Lung (tissue), 12 donors: ENCODE data around the gene PAFAH2. TPM values are rescaled to one million over a fixed set of nuclear protein-coding genes. Genes with fewer than 3 reads are reported as not detected.

Experiments
- ATAC-seq: fragments of 200-7000 bp; cut with Tn5 transposase; one replicate; pipeline ENCODE4 v1.9.1; 2020; ENCODE audit warnings: moderate number of reproducible peaks; ENCODE audit not compliant: insufficient read depth, low FRiP score
- DNase-seq, 3 donors: peaks; one replicate each; pipeline ENCODE4 v3.0.0-alpha.2; 2013 to 2017
- H3K27ac ChIP-seq, 2 donors: one replicate each; pipeline ENCODE4 v1.5.1; 2013; ENCODE audit warnings: mild to moderate bottlenecking in 2 of 2, moderate library complexity in 2 of 2, control low read depth in 1 of 2, inconsistent platforms in 1 of 2, low read depth in 1 of 2, low read length in 1 of 2
- H3K27me3 ChIP-seq, 3 donors: one replicate each; pipeline ENCODE4 v1.5.1; 2013; ENCODE audit warnings: low read length in 2 of 3; ENCODE audit not compliant: control insufficient read depth in 3 of 3, insufficient read depth in 3 of 3
- H3K36me3 ChIP-seq, 4 donors: one replicate each; pipeline ENCODE4 v1.5.1; 2013; ENCODE audit warnings: low read length in 4 of 4, mild to moderate bottlenecking in 1 of 4, moderate library complexity in 1 of 4; ENCODE audit not compliant: control insufficient read depth in 4 of 4, insufficient read depth in 4 of 4
- H3K4me1 ChIP-seq, 5 donors: one replicate each; pipeline ENCODE4 v1.5.1; 2013; ENCODE audit warnings: low read length in 5 of 5, mild to moderate bottlenecking in 2 of 5, moderate library complexity in 1 of 5; ENCODE audit not compliant: control insufficient read depth in 5 of 5, insufficient read depth in 5 of 5
- H3K4me3 ChIP-seq: one replicate; pipeline ENCODE4 v1.5.1; 2013; ENCODE audit warnings: mild to moderate bottlenecking, control low read depth, moderate library complexity
- H3K9ac ChIP-seq, 2 donors: one replicate each; pipeline ENCODE4 v1.5.1; 2013; ENCODE audit warnings: low read length in 2 of 2, control low read depth in 1 of 2; ENCODE audit not compliant: insufficient read depth in 1 of 2
- H3K9me3 ChIP-seq, 4 donors: one replicate each; pipeline ENCODE4 v1.5.1; 2013; ENCODE audit warnings: low read length in 3 of 4, mild to moderate bottlenecking in 1 of 4, moderate library complexity in 1 of 4; ENCODE audit not compliant: control insufficient read depth in 4 of 4, insufficient read depth in 3 of 4
- WGBS, 2 donors: extraction: QIAGEN DNeasy Blood & Tissue Kit; methylation state at CpG; one replicate each; pipeline ENCODE4 v1.1.7; 2013; 5-methylcytosine and 5-hydroxymethylcytosine counted together
- polyA plus RNA-seq, 2 donors: library from polyadenylated mRNA; stranded (reverse); fragments of 200-250 nt; gene quantifications; one replicate each; pipeline ENCODE4 v1.2.1, GENCODE V29; 2013
- total RNA-seq, 2 donors: library from RNA; depleted of rRNA in 1 of 2; stranded (reverse); fragments of >200 nt in 1 of 2; gene quantifications; one replicate each; pipeline ENCODE4 v1.2.1, GENCODE V29; 2014 to 2021
- TF ChIP-seq, protein P1 (sequence below): IDR thresholded peaks from 2 replicates; pipeline ENCODE4 v1.5.1; 2012; ENCODE audit warnings: mild to moderate bottlenecking; ENCODE audit errors: control extremely low read depth, extremely low read depth
- donor health status: control.
- donor health status: control.
- donor health status: Bipolar disorder and iron deficiency.
- donor health status: healthy.
- donor health status: DM: yes; HTN: yes; CAD: no.

PAFAH2 gene
- total and polyA plus RNA-seq, 4 donors = 6.5 to 15.2 (median 9.1) TPM

DNA sequence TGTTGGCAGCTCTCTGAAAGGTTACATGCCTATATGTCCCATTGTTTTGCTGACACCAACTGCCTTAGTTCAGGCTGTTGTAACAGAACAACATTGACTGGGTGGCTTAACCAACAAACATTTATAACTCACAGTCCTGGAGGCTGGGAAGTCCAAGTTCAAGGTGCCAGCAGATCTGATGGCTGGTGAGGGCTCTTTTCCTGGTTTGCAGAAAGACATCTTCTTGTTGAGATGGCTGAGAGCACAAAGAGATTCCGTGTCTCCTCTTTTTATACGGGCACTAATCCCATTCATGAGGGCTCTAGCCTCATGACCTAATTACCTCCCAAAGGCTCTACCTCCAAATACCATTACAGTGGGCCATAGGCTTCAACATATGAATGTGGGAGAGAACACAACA is 81.4 kb downstream of the PAFAH2 start:
- no peaks in the 10 kb centered on the region for H3K27me3 ChIP-seq
- H3K4me1 ChIP-seq = no peaks in the 10 kb centered on the region
- H3K4me3 ChIP-seq = no peak overlapping the region
- no peak for ATAC-seq
- no peaks in the 10 kb centered on the region for H3K36me3 ChIP-seq
- H3K27ac ChIP-seq = no peak overlapping the region
- DNase-seq = no peak
- WGBS, 2 donors = 96 to 98% methylated on average over 2 of the region's 2 CpGs
- H3K9me3 ChIP-seq = peaks cover 0 to 2% (median 0%) of the 10 kb centered on the region in 4 donors
- TF ChIP-seq, protein P1, sequence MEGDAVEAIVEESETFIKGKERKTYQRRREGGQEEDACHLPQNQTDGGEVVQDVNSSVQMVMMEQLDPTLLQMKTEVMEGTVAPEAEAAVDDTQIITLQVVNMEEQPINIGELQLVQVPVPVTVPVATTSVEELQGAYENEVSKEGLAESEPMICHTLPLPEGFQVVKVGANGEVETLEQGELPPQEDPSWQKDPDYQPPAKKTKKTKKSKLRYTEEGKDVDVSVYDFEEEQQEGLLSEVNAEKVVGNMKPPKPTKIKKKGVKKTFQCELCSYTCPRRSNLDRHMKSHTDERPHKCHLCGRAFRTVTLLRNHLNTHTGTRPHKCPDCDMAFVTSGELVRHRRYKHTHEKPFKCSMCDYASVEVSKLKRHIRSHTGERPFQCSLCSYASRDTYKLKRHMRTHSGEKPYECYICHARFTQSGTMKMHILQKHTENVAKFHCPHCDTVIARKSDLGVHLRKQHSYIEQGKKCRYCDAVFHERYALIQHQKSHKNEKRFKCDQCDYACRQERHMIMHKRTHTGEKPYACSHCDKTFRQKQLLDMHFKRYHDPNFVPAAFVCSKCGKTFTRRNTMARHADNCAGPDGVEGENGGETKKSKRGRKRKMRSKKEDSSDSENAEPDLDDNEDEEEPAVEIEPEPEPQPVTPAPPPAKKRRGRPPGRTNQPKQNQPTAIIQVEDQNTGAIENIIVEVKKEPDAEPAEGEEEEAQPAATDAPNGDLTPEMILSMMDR = no peak
- H3K9ac ChIP-seq = no peak overlapping the region

DNA sequence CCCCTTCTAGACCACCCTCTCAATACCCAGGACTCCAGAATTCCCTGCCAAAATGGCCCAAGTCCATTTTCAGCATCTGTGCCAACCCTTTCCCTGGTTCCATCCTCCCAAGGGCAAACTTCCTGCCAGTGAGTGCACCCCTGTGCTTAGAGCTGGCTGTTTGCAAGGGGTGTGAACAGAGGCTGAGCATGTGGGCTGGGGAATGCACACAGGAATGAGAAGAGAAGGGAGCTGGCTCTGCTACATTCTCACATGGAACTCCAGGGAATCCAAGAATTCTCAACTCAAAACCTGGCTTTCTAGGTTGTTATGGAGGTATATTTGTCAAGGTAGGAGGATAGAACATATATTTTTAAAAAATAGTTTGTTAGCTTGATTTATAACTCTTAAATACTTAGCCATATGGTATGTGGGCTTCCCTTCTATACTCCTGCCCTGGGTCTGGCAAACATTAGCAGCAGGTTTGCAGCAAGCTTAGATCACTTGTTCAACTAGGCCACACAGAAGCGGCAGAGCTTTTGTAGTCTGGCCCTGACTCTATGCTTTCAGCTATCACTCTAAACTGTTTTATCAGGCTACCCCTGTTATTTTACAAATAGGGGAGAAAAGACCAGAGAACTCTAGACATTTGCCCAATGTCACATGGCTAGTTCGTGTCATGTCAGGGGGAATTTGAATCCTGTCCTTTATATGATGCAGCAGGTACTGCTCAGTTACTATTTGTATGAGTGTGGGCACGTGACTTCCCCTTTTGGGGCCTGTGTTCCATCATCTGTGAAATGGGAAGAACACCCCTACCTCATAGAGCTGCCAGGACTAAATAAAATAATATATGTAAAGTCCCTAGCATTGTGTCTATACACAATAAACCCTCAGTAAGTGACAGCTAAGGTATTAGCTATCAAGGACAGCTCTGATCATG is 83.5 kb downstream of the PAFAH2 start:
- Histone ChIP-seq H3K27ac (no peak overlapping the region), H3K4me3 (no peak overlapping the region), H3K27me3 (no peaks in the 10 kb centered on the region), H3K9ac (no peak overlapping the region), H3K4me1 (no peaks in the 10 kb centered on the region), H3K9me3 (peaks cover 0 to 2% (median 0%) of the 10 kb centered on the region in 4 donors), H3K36me3 (no peaks in the 10 kb centered on the region)
- TF ChIP-seq, protein P1 = no peak
- DNase-seq (peak in 1 of 3 donors; percentile 45), ATAC-seq (no peak)
- 88 to 92% methylated on average over 3 of the region's 3 CpGs for WGBS, 2 donors

DNA sequence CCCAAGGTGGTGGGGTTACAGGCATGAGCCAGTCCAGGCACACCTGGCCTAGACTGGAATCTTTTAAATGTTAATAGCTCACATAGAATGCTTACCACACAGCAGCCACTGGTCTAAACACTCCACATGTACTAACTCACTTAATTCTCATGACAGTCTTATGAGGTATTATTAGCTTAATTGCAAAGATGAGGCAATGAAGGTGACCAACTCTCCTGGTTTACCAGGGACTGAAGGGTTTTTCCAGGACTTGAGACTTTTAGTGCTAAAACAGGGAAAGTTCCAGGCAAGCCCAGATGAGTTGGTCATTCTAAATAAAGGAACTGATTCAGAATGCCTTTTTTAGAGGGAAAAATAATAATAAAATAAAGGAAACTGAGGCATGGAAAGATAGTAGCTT is 84.7 kb downstream of the PAFAH2 start:
- Histone ChIP-seq H3K4me1 (no peaks in the 10 kb centered on the region), H3K4me3 (no peak overlapping the region), H3K36me3 (no peaks in the 10 kb centered on the region), H3K9ac (no peak overlapping the region), H3K9me3 (peaks cover 0 to 2% (median 0%) of the 10 kb centered on the region in 4 donors), H3K27ac (no peak overlapping the region), H3K27me3 (no peaks in the 10 kb centered on the region)
- DNase-seq (no peak), ATAC-seq (no peak)
- TF ChIP-seq, protein P1 = no peak
